Ovary (tissue), 9 donors: Measurements from ENCODE around the gene SND1. TPM values are rescaled to one million over a fixed set of nuclear protein-coding genes. Genes with fewer than 3 reads are reported as not detected.

ENCODE experiments used
- DNase-seq, 5 donors: peaks; one replicate each; pipeline ENCODE4 v3.0.0-alpha.2; 2019 to 2020
- H3K27ac ChIP-seq, 2 donors: fragments of 200-600 bp; one replicate each; pipeline versions ENCODE4 v1.5.1 to v1.8.0; 2019 to 2022
- H3K27me3 ChIP-seq: fragments of 200-600 bp; one replicate; pipeline ENCODE4 v1.8.0; 2022
- H3K36me3 ChIP-seq: fragments of 200-600 bp; sonication (generic); one replicate; pipeline ENCODE4 v1.5.1; 2019
- H3K4me1 ChIP-seq: one replicate; pipeline ENCODE4 v1.8.1; 2013; ENCODE audit warnings: mild to moderate bottlenecking, moderate library complexity; ENCODE audit not compliant: insufficient read depth
- H3K4me3 ChIP-seq: fragments of 200-600 bp; sonication (generic); one replicate; pipeline ENCODE4 v1.5.1; 2017
- H3K9me3 ChIP-seq, 2 donors: fragments of 200-600 bp in 1 of 2; sonication (generic) in 1 of 2; one replicate each; pipeline versions ENCODE4 v1.5.1 to v1.8.1; 2013 to 2019; ENCODE audit warnings: mild to moderate bottlenecking in 1 of 2, moderate library complexity in 1 of 2
- CTCF ChIP-seq, 3 donors: fragments of 450-650 bp in 2 of 3; fragments of 200-600 bp in 1 of 3; IDR thresholded peaks; one replicate each; pipeline versions ENCODE4 v1.5.1 to v1.8.0; 2016 to 2022; ENCODE audit warnings: antibody characterized with exemption in 3 of 3, mild to moderate bottlenecking in 1 of 3
- EP300 ChIP-seq: sonication (generic); formaldehyde crosslinking; IDR thresholded peaks from one replicate; pipeline ENCODE4 v1.6.1; 2017; ENCODE audit warnings: antibody characterized with exemption
- POLR2A ChIP-seq: fragments of 450-650 bp; IDR thresholded peaks from one replicate; pipeline ENCODE4 v1.6.1; 2017; ENCODE audit warnings: antibody characterized with exemption, mild to moderate bottlenecking, moderate library complexity
- WGBS, 3 donors: extraction: QIAGEN DNeasy Blood & Tissue Kit in 1 of 3; methylation state at CpG; one replicate each; pipeline versions ENCODE4 v1.1.5 to v1.1.7; 2013 to 2017; 5-methylcytosine and 5-hydroxymethylcytosine counted together
- intact Hi-C, 4 donors: fragments of 100-400 bp; cut with DNase I; formaldehyde crosslinking; loops; one replicate each; pipeline versions ENCODE4 v1.11.0 to v1.15.1; 2022 to 2023
- microRNA counts: library from miRNA; unstranded; fragments of <30 nt; microRNA quantifications from one replicate; lab custom pipeline; 2016
- microRNA-seq, 3 donors: library from miRNA; unstranded; fragments of <30 nt; microRNA quantifications; one replicate each; pipeline versions ENCODE4 to v1.2.0, GENCODE V29; 2019 to 2020
- polyA plus RNA-seq, 2 donors: library from polyadenylated mRNA; stranded (reverse); fragments of 200-250 nt in 1 of 2; fragments of 350-450 nt in 1 of 2; fragmentation: Illumina TruSeq in 1 of 2; extraction: RNeasy Lipid Tissue Mini Kit (QIAGEN cat#74804) in 1 of 2; gene quantifications; one replicate each; pipeline ENCODE4 v1.2.3, GENCODE V29; 2013 to 2014
- small RNA-seq: library from RNA; depleted of rRNA; stranded (forward); fragments of <200 nt; gene quantifications from one replicate; pipeline ENCODE3, GENCODE V24; 2016
- total RNA-seq, 7 donors: library from RNA; depleted of rRNA in 2 of 7; stranded (reverse); fragments of >200 nt in 2 of 7; fragmentation: NEBNext Ultra II Directional in 3 of 7; extraction: Animal tissue kit (Norgen Biotek cat#: 25700) in 3 of 7; gene quantifications; one replicate each; pipeline versions ENCODE4 v1.1.0 to v1.2.4, GENCODE V29; 2016 to 2023
- donor health status: DM: no; HTN: no; CAD: no; lungs with moderate emphysema.
- donor health status: DM: no; HTN: no; CAD: no.
- donor health status: Bipolar disorder and iron deficiency.
- donor health status: DM: yes; HTN: yes; CAD: no.
- donor health status: DM: no; HTN: no; CAD: no.
- donor health status: DM: yes; HTN: yes; CAD: no.

Gene SND1
- total and polyA plus RNA-seq, 9 donors, result 91.4 to 297 (median 182) TPM

- DNase-seq, result no peak
- Histone ChIP-seq H3K9me3 (no peaks in the 10 kb centered on the region), H3K27me3 (no peaks in the 10 kb centered on the region), H3K36me3 (no peaks in the 10 kb centered on the region), H3K27ac (no peak overlapping the region), H3K4me1 (peaks cover 8% of the 10 kb centered on the region), H3K4me3 (no peak overlapping the region)
- TF ChIP-seq EP300 (no peak), CTCF (IDR thresholded peaks at IDR 0.05) (no peak), POLR2A (no peak)
- intact Hi-C loops, result loop anchor here in 1 of 4 donors (5.0 kb wide), 2 partner anchors 70 to 185 kb away; no protein-coding TSS in a partner anchor
- 44 to 51% (median 44%) methylated on average over 9 of the region's 9 CpGs for WGBS, 3 donors
Measured at GRCh38 chr7:128137181-128137580, 485.2 kb downstream of the SND1 start.

GRCh38 chr7:128139406-128139805 lies 487.4 kb downstream of the SND1 start:
- Histone ChIP-seq H3K36me3 (no peaks in the 10 kb centered on the region), H3K27ac (no peak overlapping the region), H3K4me3 (no peak overlapping the region), H3K9me3 (no peaks in the 10 kb centered on the region), H3K4me1 (peaks cover 8% of the 10 kb centered on the region), H3K27me3 (no peaks in the 10 kb centered on the region)
- TF ChIP-seq EP300, result no peak
- no peak for TF ChIP-seq POLR2A
- TF ChIP-seq CTCF (IDR thresholded peaks at IDR 0.05), result no peak
- 60 to 73% (median 66%) methylated on average over 3 of the region's 3 CpGs for WGBS, 3 donors
- no peak for DNase-seq
- intact Hi-C loops, result loop anchor here in 1 of 4 donors (5.0 kb wide), 2 partner anchors 68 to 183 kb away; no protein-coding TSS in a partner anchor

GRCh38 chr7:128141683-128142195 lies 489.7 kb downstream of the SND1 start:
- 87 to 91% (median 90%) methylated on average over 6 of the region's 6 CpGs for WGBS, 3 donors
- Histone ChIP-seq H3K9me3 (no peaks in the 10 kb centered on the region), H3K27ac (no peak overlapping the region), H3K4me3 (no peak overlapping the region), H3K36me3 (no peaks in the 10 kb centered on the region), H3K4me1 (no peaks in the 10 kb centered on the region), H3K27me3 (no peaks in the 10 kb centered on the region)
- intact Hi-C loops, result no loop called here
- no peak for TF ChIP-seq POLR2A
- TF ChIP-seq CTCF (IDR thresholded peaks at IDR 0.05), result no peak
- TF ChIP-seq EP300, result no peak
- no peak for DNase-seq

MicroRNAs within 50 kb of the gene (microRNA counts, 767-probe panel; counts per million panel counts)
- 530 counts per million, percentile 78 among the panel's probes with 10 or more counts for microRNA hsa-miR-593-3p (lab: Ali Mortazavi, UCI)

Small RNA genes within 50 kb of the gene (microRNA-seq; reads per million reads assigned to microRNA genes)
- 0 reads per million in 3 donors for gene MIR593

Small RNA genes within 50 kb of the gene (small RNA-seq; reads per million reads assigned to genes)
- gene MIR593, result not detected

Other genes with a start within 250 kb of the SND1 start
- gene GCC1, start 66.6 kb upstream of the SND1 start, total RNA-seq, result 10 to 100 TPM; 12.1 to 21.1 (median 16.0) TPM
- gene GCC1, start 66.6 kb upstream of the SND1 start, polyA plus RNA-seq, result 10 to 100 TPM in 1 of 2 donors, 1 to 10 TPM in 1; 7.8 to 10.5 TPM
- gene ARF5, start 63.8 kb upstream of the SND1 start, total RNA-seq, result 100 to 1,000 TPM in 3 of 7 donors, 10 to 100 TPM in 4; 87.8 to 132 (median 97.3) TPM
- 100 to 1,000 TPM; 133 to 147 TPM for gene ARF5, start 63.8 kb upstream of the SND1 start, polyA plus RNA-seq
- gene FSCN3, start 58.5 kb upstream of the SND1 start, total RNA-seq, result 1 to 10 TPM in 3 of 7 donors, under 1 TPM in 3, not detected in 1; 0.45 to 2.3 (median 0.98) TPM
- gene FSCN3, start 58.5 kb upstream of the SND1 start, polyA plus RNA-seq, result 1 to 10 TPM in 1 of 2 donors, under 1 TPM in 1; 0.11 to 1.4 TPM
- gene PAX4, start 34.1 kb upstream of the SND1 start, total RNA-seq, result not detected
- gene PAX4, start 34.1 kb upstream of the SND1 start, polyA plus RNA-seq, result not detected